Activated T-helper 1 cell treated with anti-CD3 and anti-CD28 coated beads, Interleukin-2, amount 50 U/mL, for 16 hours (primary cell): Measurements from ENCODE around the gene ANKK1.

Experiments used
- DNase-seq, 2 donors: peaks; one replicate each; pipeline ENCODE4 v3.0.0-alpha.2; 2020; ENCODE audit warnings: low read depth in 1 of 2, low spot score in 1 of 2

ANKK1 gene

DNA sequence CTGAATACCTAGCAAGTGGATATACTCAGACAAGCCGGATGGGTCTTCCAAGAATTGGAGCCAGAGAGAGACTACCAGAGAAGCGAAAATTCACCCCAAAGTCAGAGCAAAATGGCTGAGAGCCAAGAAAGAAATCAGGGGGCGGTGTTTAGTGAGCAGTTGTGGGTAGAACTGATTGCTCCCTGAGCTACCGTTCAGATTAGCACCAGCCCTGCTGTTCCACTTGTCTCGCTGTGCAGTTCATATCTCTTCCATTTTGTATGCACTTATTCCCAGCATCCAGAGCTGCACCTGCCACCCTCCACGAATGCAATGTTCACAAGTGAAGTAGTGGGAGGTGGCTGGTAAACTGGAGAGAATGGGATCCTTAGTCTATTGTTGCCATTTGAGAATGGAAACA is 62.2 kb downstream of the ANKK1 start:
- no peak for DNase-seq
